GM23338 (cell line): Measurements from ENCODE around the gene PSKH1.

ENCODE experiments used
- CTCF ChIP-seq, 2 experiments: fragments of 200-600 bp in 1 of 2; sonication (generic) in 1 of 2; conservative IDR thresholded peaks; 2 replicates each; pipeline versions ENCODE4 v1.5.1 to v1.6.1; 2016 to 2017; ENCODE audit warnings: antibody characterized with exemption in 2 of 2, low read depth in 2 of 2, mild to moderate bottlenecking in 2 of 2, moderate library complexity in 1 of 2
- EZH2 ChIP-seq: fragments of 200-600 bp; sonication (generic); IDR thresholded peaks from one replicate; pipeline ENCODE4 v1.8.0; 2017; ENCODE audit warnings: antibody characterized with exemption, mild to moderate bottlenecking, low read depth; ENCODE audit not compliant: unreplicated experiment
- EZH2phosphoT487 ChIP-seq: fragments of 200-600 bp; sonication (generic); IDR thresholded peaks from one replicate; pipeline ENCODE4 v1.8.1; 2018; ENCODE audit warnings: antibody characterized with exemption; ENCODE audit not compliant: unreplicated experiment
- POLR2AphosphoS5 ChIP-seq: IDR thresholded peaks from 2 replicates; pipeline ENCODE4 v1.6.1; 2016; ENCODE audit warnings: antibody characterized with exemption, low read depth
- REST ChIP-seq: IDR thresholded peaks from one replicate; pipeline ENCODE4 v1.6.1; 2018; ENCODE audit warnings: antibody characterized with exemption; ENCODE audit not compliant: unreplicated experiment
- STAT1 ChIP-seq: IDR thresholded peaks from one replicate; pipeline ENCODE4 v1.6.1; 2016; ENCODE audit warnings: antibody characterized with exemption; ENCODE audit not compliant: unreplicated experiment
- ZNF331 ChIP-seq: fragments of 250-450 bp; sonication (Bioruptor Pico); IDR thresholded peaks from 2 replicates; pipeline ENCODE4 v1.5.0; 2020; ENCODE audit warnings: low read depth, mild to moderate bottlenecking, moderate library complexity

DNA sequence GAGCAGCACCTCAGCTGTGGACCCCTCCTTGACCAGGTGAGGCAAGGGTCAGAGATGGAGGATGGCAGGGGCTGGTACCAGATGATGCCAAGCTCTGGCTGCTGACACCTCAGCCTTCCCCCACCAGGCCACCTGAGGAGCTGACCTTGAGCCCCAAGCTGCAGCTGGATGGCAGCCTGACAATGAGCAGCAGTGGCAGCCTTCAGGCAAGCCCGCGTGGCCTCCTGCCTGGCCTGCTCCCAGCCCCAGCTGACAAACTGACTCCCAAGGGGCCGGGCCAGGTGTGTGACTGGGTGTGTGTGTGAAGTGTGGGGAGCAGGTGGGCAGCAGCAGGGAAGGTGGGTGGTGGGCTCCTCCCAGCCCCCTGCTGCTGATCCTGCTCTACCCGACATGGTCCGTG lies 13.1 kb upstream of the PSKH1 start:
- no peak for TF ChIP-seq CTCF (conservative IDR thresholded peaks at IDR 0.05; ENCODE audit: low read depth in 2 of 2)
- no peak for TF ChIP-seq EZH2phosphoT487
- no peak for TF ChIP-seq EZH2
- TF ChIP-seq POLR2AphosphoS5, result no peak
- no peak for TF ChIP-seq REST
- TF ChIP-seq STAT1, result no peak
- TF ChIP-seq ZNF331 (CRISPR knock-in tag), result no peak
